HG03108 (cell line): ENCODE results near the gene TBX21.
A peak's percentile ranks its signal among the peaks of the same experiment; 100 is the strongest.

ENCODE experiments used
- ATAC-seq: cut with Tn5 transposase; IDR thresholded peaks from one replicate; pipeline ENCODE4 v1.9.1; 2021; ENCODE audit warnings: moderate library complexity; ENCODE audit not compliant: unreplicated experiment

The TBX21 gene

DNA sequence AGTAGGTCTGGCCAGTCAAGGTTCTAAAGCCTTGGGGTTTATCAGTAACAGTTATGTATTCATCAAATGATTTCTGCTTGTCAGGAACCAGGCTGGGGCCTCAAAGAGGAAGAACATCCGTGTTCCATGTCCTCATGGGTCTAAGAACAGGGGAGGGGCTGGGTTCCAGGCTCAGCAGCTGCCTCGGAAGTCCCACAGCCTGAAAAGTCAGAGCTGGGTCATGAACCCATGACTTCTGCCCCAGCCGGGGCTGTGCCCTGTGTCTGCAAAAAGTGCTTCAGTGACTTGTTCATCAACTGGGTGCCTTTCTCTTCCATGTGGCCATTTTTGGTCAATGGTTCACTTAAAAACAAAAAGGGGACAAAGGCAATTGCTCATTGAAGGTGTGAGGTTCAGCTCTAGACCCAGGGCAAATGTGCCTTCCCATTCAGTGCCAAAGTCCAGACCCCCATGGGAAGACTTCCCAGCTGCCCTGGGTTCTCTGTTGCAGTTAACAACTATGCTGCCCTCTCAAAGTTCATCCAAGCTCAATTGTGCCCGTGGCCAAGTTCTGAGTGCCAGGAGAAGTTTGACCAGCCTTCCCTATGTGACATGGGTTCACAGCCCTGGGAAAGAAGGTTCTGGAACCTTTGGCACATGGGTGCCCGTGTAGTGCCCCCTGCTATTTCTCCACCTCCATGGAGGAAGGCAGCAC, 20.6 kb upstream of the TBX21 start:
- no peak for ATAC-seq

DNA sequence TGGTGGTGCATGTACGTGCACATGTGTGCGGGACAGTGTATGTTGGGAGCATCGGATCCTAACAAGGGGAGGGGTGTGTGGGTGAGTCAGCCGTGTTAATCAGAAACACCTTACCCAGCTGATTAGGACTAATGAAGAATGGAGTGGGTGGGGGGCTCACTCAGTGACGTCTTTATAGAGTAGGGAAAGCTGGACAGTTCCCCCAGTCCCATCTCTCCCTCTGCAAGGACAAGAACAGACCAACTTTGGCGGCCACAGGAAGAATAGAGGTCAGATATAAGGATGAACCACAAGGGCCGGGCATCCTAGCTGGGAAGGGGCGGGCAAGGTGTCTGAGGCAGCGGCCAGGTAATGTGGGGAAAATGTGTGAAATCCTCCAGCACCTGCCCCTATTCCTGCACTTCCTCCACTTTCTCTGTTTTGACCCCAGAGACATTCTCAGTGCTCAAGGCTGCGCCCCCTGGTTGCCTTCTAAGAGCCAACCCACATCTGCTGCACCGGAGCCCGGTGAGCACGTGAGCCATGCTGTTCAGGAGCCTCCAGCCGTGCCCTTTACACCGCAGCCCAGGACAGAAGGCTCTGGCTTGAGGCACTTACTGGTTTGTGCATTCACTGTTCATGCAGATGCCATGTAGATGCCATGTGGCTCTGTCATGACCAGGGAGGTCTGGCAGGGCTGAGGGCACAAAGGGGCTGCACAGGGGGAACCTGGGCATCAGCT, 18.9 kb upstream of the TBX21 start:
- ATAC-seq, result no peak

DNA sequence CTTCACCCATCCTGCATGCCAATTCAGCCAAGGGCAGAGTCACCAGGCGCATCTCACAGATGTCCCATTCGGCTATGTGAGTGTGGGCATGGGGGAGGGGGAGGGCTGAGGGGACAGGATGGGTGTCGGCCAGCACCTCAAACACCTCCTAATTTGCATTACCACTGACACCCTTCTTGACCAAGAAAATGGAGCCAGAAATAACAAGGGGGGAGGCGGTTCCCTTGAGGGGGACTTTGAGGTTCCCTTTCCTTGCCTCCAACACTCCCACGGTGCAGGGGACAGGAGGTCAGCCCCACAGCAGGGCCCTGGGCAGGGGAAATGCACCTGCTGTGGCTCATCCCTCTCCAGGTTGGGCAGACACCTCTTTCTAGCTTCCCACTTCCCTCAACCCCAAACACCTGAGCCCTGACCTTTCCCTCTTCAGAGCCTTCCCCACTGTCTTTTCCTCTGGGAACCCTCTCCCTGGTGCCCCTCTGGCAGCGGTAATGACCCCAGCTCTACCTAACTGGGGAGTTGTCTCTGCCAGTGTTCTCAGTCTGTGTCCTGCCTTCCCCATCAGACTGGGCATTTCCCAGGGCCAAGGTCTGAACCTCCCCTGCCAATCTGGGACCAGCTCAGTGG, 18.2 kb upstream of the TBX21 start:
- no peak for ATAC-seq

DNA sequence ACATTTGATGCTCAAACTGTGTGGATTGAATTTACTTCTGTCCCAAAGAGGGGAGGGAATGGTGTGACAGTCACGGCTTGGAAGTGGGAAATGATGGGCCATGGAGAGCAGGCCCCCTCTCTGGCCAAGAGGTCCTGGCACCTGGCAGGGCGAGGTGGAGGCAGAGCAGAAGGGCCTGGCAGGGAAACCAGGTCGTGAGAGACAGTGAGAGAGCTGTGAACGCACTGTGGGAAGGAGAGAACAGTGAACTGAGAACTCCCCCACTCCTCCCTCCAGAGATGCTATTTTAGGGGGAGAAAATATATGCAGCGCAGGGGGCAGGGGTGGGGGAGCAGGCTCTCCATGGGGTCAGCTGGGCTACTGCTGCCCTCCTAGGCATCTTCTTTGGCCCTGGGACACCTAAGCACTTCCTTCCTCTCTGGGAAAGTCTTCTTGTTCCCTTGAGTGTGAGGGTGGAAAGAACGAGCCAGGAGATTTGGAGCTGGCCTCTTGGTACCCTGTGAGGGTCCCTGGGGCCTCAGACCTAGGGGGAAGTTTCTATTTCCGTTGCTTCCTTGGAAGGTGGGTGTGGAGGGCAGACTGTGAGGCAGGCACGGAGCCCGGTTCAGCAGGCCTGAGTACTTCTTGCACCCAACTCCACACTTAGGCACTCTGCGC, 17.2 kb upstream of the TBX21 start:
- no peak for ATAC-seq

DNA sequence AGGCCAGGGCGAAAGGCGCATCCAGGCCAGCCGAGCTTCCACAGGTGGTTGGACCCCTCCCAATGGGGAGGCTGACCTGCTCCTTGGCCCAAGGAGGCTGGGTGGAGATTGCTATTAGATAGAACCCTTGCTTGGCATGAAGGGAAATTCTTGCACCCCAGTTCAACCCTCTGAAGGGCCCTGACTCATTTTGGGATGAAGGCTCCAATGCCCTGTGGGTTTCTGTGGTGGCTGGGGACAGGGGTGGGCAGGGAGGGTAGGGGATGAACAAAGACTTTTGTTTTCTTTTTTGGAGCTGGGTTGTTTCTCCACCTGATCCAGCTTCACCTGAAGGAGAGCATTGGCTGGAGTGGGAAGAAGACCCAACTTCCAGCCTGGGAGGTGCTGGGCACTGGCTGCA, 16.7 kb upstream of the TBX21 start:
- ATAC-seq, result no peak

DNA sequence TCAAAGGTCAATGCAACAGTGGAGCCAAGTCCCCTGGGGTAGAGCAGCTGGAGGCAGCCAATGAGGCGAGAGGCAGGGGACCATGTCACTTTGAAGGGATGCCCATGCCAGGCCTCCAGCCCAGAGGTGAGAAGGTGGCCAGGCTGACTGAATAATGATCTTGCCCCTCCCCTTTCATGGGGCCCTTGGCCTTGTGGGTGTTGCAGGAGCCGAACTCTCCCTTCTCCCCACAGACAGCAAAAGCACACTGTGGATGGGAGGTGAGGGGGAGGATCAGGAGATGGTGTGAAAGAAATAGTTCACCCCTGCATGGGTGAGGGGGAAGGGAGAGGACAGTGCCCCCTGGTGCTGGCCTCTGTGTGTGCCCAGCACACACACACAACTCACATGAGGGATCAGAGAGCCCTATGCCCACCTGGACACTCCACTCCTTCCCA, 15.8 kb upstream of the TBX21 start:
- ATAC-seq, result no peak

DNA sequence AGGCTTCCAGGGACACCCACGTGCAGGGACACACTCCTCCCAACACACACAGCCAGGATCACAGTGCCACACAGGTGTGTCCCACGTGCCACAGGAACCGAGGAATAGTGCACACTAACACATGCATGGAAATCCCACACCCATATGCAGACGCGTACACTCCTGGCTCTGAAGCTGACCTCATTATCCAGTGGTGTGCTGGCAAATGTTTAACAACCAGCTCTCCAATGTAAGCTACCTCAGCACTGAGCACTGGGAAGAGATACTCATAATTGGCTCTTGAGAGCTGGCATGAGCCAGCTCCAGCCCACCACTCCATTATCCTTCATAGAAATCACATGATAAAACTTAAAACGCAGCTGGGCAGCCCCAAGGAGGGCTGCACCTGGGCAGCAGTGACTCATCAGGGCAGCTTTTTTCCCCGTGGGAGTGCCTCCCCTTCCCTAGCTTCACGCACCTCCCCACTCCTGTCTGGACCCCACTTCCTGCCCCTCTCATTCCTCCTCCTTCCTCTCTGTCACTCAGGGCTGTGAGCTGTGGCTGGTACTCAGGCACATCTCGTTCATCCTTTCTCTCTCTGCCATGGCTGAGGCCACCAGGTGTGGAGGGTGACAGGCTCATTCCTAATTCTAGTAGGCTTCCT, 14.9 kb upstream of the TBX21 start:
- ATAC-seq, result no peak

DNA sequence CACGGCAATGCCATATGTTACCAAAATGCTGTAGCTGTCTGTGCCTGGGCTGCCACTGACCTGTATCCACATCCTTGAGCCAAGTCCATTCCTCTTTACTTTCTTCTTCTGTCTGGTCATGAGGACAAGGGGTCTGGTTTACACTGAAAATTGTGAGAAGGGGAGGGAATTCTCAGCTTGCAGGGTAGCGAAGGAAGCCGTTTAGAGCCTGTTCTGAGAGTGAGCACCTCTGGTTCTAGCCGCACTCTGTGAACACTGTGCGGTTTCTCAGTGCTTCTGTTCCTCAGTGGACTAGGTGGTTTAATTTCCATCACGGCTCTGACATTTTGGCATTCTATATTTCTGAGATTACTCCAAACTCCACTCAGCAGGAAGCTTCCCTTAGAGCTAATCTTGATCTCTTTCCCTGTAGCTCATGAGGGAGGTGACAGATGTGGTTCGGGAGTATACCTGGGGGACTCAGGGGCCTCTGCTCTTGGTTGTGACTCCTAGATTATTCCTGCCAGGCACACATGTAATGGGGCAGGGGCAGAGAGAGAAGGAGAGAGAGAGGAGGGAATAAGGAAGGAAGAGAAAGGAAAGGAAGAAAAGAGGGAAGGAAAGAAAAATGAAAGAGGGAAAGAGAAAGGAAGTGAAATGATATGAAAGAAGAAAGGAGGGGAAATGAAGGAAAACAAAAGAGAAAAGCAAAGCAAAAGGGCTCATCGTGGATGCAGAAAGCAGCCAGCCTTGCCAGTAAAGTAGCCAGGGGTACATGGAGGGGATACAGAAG, 14.2 kb upstream of the TBX21 start:
- no peak for ATAC-seq

DNA sequence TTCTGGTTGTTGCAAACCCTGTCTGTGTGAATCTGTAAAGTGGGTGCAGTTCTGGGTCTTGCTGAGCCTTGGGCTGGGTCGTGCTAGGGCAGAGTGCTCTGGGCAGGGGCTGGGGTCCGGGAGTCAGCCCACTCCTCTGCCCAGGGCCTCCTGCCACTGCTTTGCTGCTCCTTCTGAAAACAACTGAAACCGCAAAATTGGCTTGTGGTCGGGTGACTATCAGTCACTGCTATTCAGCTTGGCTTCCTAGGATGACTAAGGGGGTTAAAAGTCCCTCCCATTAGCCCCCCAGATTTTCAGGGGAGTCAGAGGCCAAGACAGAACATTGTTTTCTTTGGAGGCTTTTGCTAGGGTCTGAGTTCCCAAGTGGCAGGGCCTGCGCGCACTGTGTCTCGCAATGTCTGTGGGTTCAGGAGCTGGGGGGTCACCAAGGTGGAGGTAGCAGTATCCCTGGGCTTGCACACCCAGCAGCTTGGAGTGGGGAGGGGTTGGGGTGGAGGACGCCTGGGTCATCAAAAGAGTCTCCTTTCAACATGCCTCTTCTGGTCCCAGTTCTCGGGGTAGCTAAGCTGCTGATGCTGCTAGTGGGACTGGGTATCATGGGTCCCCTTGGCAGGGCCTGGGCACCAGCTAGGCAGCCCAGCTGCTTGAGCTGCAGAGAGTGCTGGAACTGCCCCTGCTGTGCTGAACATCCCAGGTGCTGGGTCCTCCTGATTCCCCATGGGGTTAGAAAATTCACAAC, 13.5 kb upstream of the TBX21 start:
- no peak for ATAC-seq

DNA sequence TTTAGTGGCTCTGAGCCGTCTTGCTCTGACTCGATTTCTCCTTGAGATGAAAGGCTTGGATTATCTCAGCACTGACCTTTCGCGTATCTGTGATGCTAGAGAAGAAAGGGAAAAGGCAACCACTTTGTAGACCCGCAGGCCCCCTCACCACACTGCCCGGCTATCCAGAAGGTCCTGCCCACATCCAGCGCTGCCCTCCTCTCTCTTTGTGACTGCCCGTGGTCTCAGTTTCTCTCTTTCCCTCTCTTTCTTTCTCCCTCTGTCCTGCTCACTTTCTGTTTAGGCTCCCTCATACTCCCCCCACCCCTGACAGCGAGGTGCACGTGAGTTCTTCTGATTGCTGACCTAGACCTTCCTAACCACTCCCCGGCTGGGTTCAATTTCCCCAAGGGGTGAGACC, 12.8 kb upstream of the TBX21 start:
- no peak for ATAC-seq

DNA sequence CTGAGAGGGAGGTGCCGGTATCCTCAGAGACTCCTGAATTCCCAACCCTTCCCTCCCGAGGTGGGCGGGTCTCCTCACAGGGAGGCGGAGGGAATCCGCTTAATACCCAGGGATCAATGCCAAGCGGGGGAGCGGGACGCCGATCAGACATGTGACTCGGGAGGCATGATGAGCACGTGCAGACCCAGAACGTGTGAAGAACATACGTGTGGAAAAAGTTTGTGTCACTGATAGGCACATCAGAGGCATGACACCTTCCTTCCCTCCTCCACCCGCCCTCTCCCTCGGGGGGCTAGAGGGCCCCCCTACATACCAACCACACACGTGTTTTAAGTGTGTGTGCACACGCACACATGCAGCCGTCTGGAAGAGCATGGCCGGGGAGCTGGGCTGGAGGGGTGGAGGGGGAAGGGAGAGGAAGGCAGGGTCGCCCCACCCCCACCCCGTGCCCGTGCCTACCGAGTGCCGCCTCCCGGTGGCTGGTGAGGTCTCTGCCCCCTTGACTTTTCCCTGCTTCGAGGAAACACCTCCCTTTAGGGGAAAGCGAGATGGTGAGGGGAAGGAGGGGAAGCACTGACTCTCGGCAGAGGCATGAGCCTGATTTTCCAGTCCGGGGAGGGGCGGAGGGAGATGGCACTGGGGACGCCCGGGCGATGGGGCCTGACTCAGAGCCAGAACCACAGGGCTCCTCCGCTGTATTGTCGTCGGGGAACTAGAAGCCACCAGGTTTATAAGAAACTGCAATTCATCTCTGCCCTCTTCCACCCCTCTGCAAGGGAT, 12.1 kb upstream of the TBX21 start:
- ATAC-seq, result peak; percentile 30

DNA sequence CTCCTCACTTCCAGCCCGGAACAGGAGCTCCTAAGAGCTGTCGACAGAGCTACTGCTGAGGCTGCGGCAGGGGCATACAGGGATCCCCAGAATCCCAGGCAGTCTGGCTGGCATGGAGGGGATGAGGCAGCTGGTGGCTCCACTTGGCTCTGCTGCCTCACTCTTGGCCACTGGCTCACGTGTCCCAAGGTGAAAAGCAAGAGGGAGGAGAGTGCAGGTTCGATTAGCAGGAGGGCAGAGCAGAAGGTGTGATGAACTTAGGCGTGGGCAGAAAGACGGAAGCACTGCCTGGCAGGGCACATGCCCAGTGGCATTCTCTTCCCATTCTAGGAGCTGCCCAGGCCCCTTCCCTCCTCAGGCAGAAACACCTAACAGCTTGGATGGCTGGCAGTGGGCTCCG, 11.3 kb upstream of the TBX21 start:
- ATAC-seq, result no peak

DNA sequence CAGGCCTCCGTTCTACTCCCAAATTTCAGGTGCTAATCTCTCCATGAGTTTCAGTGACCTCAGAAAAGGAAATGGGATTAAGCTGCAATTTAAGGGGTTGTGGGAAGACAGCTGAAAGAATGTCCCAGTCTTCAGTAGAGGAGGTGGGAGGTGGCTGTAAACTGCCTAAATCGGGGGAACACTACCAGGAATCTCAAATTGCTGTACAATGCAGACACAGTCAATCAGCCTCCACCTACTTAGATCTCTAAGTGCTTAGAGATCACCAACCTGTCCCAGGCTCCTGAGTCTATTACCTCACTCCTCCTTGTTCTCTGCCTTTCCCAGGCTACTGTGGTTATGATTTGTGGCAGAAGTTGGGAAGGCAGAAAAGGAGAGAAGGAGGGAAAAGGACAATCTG, 8.3 kb upstream of the TBX21 start:
- ATAC-seq, result no peak

DNA sequence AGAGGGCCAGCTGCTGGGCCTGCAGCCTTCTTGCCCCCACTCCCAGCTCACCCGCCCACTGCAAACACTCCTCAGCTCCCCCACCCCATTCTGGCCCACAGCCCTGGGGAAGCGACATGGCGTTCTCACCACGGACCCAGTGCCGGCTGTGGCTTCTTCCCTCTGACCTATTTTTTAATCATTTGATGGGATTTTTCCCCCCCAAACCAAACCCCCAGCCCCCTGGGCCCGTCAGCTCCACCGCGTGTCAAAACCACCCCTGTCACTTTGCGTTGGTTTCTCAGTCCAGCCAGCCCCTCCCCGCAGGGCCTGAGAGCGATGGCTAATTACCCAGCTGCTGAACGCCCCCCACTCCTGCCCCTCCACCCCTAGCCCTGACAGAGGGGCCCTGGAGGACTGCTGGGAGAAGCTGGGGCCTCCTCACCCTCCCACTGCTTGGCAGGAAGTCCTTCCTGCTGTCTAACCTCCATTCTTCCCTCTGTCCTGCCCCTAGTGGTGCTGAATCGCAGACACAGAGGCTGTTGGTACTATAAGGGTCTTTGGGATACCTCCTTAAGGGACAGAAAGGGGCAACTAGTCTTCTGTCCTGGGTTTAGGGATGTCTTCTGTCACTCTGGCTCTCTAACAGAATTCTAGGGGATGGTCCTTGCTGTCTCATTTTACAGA, 7.5 kb upstream of the TBX21 start:
- ATAC-seq, result no peak

DNA sequence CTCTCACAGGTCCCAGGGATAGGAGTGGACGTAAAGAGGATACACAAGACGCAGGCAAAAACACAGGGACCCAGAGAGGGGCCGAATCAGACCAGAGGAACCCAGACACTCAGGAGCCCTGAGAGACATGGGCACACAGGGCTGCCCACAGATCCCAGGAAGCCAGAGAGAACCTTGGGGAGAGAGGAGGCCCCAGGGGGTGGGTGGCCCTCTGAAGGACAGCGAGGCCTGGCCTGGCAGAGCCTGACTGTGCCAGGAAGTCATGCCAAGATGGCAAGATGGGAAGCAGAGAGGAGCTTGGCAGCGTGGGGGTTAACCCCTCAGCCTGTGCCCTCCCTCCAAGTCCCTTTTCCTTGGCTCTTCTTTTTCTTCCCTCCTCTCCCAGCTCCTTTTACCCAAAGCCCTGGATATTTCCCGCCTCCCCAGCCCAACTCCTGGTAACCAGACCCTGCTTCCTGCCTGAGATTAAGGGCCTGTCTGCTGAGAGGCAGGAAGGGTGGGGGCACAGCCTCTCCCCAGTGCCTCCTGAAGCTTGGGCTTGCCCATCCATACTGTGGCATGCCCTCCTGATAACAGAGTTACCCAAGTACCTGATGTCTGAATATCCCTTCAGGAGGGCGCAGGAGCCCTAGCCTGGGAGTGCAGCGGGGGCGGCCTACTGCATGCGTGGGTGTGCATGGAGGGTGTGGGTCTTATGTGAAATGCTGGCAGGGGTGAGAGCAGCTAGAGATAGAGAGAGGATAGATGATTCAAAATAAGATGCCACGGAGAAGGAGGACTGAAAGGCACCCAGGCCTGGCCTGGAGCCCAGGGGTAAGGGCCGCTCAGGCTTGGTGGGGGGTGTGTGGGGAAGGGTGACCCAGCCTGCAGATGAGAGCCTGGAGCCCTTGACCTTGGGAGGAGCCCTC, 6.0 kb upstream of the TBX21 start:
- ATAC-seq, result no peak

DNA sequence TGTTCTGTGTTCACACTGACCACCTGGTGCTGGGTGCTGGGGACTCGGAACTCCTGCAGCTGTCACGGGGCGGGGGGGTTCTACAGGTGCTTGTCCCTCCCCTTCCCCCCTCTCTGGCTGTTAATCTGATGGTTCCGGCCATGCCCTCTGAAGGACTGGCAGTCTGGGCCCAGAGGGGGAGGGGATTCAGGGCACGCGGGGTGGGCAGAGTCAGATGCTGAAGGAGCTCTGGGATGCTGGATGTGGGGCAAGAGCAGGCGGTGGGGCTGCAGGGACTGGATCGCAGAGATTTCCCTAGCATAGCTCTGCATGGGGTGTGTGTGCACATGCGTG, 5.4 kb upstream of the TBX21 start:
- ATAC-seq, result no peak

DNA sequence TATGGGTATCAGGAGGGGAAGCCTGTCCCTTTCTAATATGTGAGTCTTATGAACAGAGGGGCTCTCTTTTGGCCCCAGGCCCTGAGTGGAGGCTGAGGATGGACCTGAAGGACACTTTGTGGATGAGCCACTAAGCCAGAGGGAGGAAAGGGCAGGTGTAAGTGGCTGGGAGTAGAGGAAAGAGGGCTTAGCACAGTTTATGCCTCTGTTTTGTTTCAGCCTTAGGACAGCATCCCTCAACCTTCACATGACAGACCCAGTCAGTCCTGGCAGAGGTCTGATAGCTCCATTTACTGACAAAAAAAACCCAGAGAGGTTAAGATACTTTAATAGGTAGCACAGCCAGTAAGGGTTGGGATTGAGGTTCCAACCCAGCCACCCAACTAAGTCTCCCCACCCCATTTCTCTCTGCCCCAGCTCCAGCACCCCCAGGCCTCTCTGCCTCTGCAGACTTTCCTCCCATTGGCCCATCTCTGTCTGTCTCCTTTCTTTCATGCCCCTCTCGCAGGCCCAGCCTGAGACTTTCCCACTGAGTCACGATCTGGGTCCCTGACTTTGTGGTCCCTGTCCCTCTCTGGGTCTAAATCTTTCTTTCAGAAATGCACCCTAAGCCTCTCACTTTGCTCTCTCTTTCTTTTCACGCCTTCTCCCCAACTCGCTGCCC, 4.7 kb upstream of the TBX21 start:
- ATAC-seq, result no peak
